ENCODE results near the gene NRG2. TPM values are rescaled to one million over a fixed set of nuclear protein-coding genes. Genes with fewer than 3 reads are reported as not detected.
A peak's percentile ranks its signal among the peaks of the same experiment; 100 is the strongest.

Gene NRG2
- total and polyA plus RNA-seq, 7 donors: 0.42 to 19.6 (median 3.5) TPM

- ATAC-seq (peak in 3 of 4 donors; percentile 26 to 54 (median 40)), DNase-seq (no peak)
- H3K4me1 ChIP-seq: peaks cover 77% of the 10 kb centered on the region
- WGBS, 3 donors: 51 to 74% (median 59%) methylated on average over 4 of the region's 4 CpGs
- TF ChIP-seq CTCF (IDR thresholded peaks at IDR 0.05): no peak
- H3K9me3 ChIP-seq: no peaks in the 10 kb centered on the region
- H3K27me3 ChIP-seq (ENCODE audit: insufficient read depth in 3 of 3, low read length in 2 of 3): no peaks in the 10 kb centered on the region
- peak overlapping the region; percentile 89 for H3K27ac ChIP-seq
- H3K4me3 ChIP-seq: no peak overlapping the region
- intact Hi-C loops (cut with DNase I): loop anchor here in 1 of 2 donors (5.0 kb wide), 1 partner anchor 1157 kb away; the partner anchor contains the start of gene PCDHB8
- no peaks in the 10 kb centered on the region for H3K36me3 ChIP-seq (ENCODE audit: insufficient read depth in 1 of 2, low read depth in 1 of 2)
Observed at GRCh38 chr5:140020601-140021177, 22.4 kb downstream of the NRG2 start.

GRCh38 chr5:140018920-140019644 is 24.0 kb downstream of the NRG2 start:
- ATAC-seq (peak; percentile 26 to 90 (median 74)), DNase-seq (peak in 1 of 2 donors; percentile 61)
- peak overlapping the region; percentile 89 for H3K27ac ChIP-seq
- 23 to 40% (median 34%) methylated on average over 4 of the region's 4 CpGs for WGBS, 3 donors
- peak overlapping the region; percentile 47 for H3K4me3 ChIP-seq
- intact Hi-C loops (cut with DNase I): loop anchor here in 1 of 2 donors (2.0 kb wide), 1 partner anchor 20 kb away; no protein-coding TSS in a partner anchor
- no peak for TF ChIP-seq CTCF (IDR thresholded peaks at IDR 0.05)
- no peaks in the 10 kb centered on the region for H3K9me3 ChIP-seq
- no peaks in the 10 kb centered on the region for H3K27me3 ChIP-seq (ENCODE audit: insufficient read depth in 3 of 3, low read length in 2 of 3)
- H3K4me1 ChIP-seq: peaks cover 77% of the 10 kb centered on the region
- no peaks in the 10 kb centered on the region for H3K36me3 ChIP-seq (ENCODE audit: insufficient read depth in 1 of 2, low read depth in 1 of 2)

GRCh38 chr5:140018517-140018916 is 24.6 kb downstream of the NRG2 start:
- ATAC-seq: peak in 3 of 4 donors; percentile 25 to 30 (median 27)
- intact Hi-C loops (cut with DNase I): loop anchor here in 1 of 2 donors (2.0 kb wide), 1 partner anchor 20 kb away; no protein-coding TSS in a partner anchor
- Histone ChIP-seq H3K27me3 (ENCODE audit: insufficient read depth in 3 of 3, low read length in 2 of 3) (no peaks in the 10 kb centered on the region), H3K27ac (peak overlapping the region; percentile 89), H3K4me3 (peak overlapping the region; percentile 47), H3K9me3 (no peaks in the 10 kb centered on the region), H3K4me1 (peaks cover 77% of the 10 kb centered on the region), H3K36me3 (ENCODE audit: insufficient read depth in 1 of 2, low read depth in 1 of 2) (no peaks in the 10 kb centered on the region)
- no peak for DNase-seq
- 36 to 70% (median 45%) methylated on average over 7 of the region's 7 CpGs for WGBS, 3 donors
- no peak for TF ChIP-seq CTCF (IDR thresholded peaks at IDR 0.05)

GRCh38 chr5:140018096-140018481 is 25.0 kb downstream of the NRG2 start:
- Histone ChIP-seq H3K36me3 (ENCODE audit: insufficient read depth in 1 of 2, low read depth in 1 of 2) (no peaks in the 10 kb centered on the region), H3K4me3 (peak overlapping the region; percentile 47), H3K9me3 (no peaks in the 10 kb centered on the region), H3K27ac (peak overlapping the region; percentile 89), H3K4me1 (peaks cover 78% of the 10 kb centered on the region), H3K27me3 (ENCODE audit: insufficient read depth in 3 of 3, low read length in 2 of 3) (no peaks in the 10 kb centered on the region)
- intact Hi-C loops (cut with DNase I): loop anchor here in 1 of 2 donors (2.0 kb wide), 1 partner anchor 21 kb away; no protein-coding TSS in a partner anchor
- DNase-seq: peak in 1 of 2 donors; percentile 63
- ATAC-seq: peak; percentile 85 to 91 (median 88)
- 32 to 47% (median 33%) methylated on average over 8 of the region's 8 CpGs for WGBS, 3 donors
- no peak for TF ChIP-seq CTCF (IDR thresholded peaks at IDR 0.05)

Data from psoas muscle (tissue), 8 donors.